Measurements from ENCODE around the gene THBS4.
"Not testable (repeated sequence)": the region's sequence is repeated elsewhere in the genome, so short reads cannot be mapped to it uniquely, and the experiment has no call there.

THBS4 gene

GRCh38 chr5:80076131-80077050 is 41.2 kb downstream of the THBS4 start:
- DNase-seq (ENCODE audit: low read depth) = no peak

DNA sequence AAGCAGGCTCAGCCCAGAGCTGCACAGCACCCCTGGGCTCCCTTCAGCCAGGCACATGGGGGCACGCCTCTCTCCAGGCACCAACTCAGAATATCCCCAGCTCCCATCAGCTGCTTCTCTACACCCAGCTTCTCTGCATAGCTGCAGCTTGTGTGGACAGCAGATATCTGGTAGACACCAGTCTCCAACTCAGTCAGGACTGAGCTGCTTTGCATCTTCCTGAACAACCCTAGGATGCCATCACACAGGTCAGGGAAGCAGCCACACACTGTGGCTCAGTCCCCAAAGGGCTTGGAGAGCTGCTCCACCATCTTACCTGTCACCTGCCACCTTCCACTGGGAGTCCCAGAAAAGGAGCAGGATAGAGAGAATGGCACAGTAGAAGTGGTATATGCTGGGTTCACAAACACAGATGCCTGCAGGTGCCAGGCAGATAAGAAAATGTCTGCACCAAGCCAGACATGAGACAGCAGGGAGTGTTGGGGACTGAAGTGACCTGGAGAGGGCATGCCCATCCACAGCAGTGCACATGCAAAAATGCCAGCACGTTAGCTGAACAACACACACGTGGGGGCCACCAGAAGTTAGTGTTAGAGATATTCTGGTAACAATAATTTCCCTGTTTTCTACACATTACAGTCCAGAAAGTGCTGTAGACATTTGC is 42.0 kb downstream of the THBS4 start:
- DNase-seq (ENCODE audit: low read depth) = no peak

DNA sequence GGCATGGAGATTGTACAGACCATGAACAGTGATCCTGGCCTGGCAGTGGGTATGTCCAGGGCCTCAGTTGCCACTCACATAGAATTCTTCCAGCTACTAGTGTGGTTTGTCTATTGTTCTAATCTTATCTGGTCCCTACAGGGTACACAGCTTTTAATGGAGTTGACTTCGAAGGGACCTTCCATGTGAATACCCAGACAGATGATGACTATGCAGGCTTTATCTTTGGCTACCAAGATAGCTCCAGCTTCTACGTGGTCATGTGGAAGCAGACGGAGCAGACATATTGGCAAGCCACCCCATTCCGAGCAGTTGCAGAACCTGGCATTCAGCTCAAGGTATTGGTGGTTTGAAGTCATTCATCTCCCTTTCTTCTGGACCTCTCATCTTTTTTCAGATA is 43.8 kb downstream of the THBS4 start:
- no peak for DNase-seq (ENCODE audit: low read depth)

DNA sequence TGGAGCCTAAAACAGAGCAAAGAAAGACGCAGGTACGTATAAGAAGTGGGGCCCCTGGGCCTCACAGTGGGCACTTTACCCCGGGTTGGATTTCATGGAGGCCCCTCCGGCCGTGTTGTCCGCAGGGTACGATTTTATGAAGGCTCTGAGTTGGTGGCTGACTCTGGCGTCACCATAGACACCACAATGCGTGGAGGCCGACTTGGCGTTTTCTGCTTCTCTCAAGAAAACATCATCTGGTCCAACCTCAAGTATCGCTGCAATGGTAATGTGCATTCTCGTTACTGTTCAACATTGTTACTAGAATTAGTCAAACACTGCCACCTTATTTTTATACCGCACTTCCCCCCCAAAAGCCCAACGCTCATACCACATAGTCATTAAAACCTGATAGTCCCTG is 47.1 kb downstream of the THBS4 start:
- no peak for DNase-seq (ENCODE audit: low read depth)

- DNase-seq (ENCODE audit: low read depth) = peak; percentile 76
Observed at GRCh38 chr5:80082731-80083100, 47.6 kb downstream of the THBS4 start.

- peak; percentile 92 for DNase-seq (ENCODE audit: low read depth)
Observed at GRCh38 chr5:80083101-80083890, 48.1 kb downstream of the THBS4 start.

- DNase-seq (ENCODE audit: low read depth) = peak; percentile 15
Observed at GRCh38 chr5:80090884-80091166, 55.7 kb downstream of the THBS4 start.

GRCh38 chr5:80091792-80092192 is 56.6 kb downstream of the THBS4 start:
- peak; percentile 73 for DNase-seq (ENCODE audit: low read depth)

GRCh38 chr5:80092486-80093107 is 57.4 kb downstream of the THBS4 start:
- DNase-seq (ENCODE audit: low read depth) = no peak

- DNase-seq (ENCODE audit: low read depth) = no peak
Observed at GRCh38 chr5:80093796-80094195, 58.6 kb downstream of the THBS4 start.

DNA sequence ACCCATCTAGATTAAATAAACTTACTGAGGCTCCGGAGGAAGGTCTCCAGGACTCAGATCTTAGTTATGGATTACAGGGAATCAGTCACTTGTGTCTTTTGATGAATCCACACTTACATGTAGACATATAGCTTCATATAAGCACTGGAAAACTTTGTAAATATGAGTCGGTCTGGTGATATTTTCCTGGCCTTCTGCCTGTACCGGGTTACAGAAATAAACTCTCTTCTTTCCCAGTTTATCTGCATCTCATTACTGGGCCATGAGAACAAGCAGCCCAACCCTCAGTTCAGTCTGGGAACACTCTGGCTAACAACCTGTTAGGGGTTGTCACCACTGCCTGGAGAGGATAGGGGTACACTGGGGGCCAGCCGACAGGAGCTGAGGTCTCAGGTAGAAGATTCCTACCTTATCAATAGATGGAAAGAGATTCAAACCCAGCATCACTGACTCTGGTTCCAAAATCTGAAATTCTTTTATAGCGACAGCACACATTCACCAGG is 59.1 kb downstream of the THBS4 start:
- no peak for DNase-seq (ENCODE audit: low read depth)

DNA sequence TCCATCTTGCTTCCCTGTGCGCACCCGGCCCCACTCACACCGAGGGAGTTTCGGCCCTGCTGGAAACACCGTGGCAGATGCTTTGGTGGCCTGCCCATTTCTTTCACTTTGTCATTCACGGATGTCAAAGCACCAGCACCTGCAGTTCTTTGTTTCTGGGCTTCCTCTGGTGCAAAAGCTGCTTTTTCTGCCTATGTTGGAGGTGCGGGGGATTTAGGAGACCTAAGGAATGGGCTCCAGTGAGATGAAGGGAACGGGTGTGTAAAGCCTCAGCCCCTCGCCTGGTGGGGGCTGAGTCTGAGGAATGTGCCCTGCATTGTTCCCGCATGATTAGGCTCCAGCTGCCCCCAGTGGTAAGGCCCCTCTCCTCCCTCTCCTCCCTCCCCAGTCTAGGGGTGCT is 62.3 kb downstream of the THBS4 start:
- no peak for DNase-seq (ENCODE audit: low read depth)

- no peak for DNase-seq (ENCODE audit: low read depth)
Observed at GRCh38 chr5:80101993-80102392, 66.8 kb downstream of the THBS4 start.

DNA sequence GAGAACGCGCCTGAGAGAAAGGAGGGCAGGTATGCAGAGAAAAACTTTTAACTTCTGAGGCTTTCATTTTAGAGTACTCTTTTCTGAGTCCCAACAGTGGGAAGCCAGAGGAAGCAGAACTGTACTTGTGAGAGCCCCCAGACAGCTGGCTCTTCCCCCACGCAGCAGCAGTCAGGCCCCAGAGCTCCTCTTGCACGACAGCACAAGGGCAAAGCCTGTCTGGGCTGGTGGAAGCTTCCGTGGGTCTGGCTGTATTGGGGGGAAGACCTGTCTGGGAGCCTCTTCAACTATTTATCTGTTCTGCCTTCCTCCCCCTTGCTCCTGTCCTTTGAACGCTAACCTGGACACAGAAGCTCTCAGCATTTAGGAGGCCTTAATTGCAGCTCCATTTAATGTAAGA is 68.2 kb downstream of the THBS4 start:
- DNase-seq (ENCODE audit: low read depth) = no peak

- DNase-seq (ENCODE audit: low read depth) = no peak
Observed at GRCh38 chr5:80105698-80106439, 70.7 kb downstream of the THBS4 start.

GRCh38 chr5:80106916-80107315 is 71.8 kb downstream of the THBS4 start:
- no peak for DNase-seq (ENCODE audit: low read depth)

DNA sequence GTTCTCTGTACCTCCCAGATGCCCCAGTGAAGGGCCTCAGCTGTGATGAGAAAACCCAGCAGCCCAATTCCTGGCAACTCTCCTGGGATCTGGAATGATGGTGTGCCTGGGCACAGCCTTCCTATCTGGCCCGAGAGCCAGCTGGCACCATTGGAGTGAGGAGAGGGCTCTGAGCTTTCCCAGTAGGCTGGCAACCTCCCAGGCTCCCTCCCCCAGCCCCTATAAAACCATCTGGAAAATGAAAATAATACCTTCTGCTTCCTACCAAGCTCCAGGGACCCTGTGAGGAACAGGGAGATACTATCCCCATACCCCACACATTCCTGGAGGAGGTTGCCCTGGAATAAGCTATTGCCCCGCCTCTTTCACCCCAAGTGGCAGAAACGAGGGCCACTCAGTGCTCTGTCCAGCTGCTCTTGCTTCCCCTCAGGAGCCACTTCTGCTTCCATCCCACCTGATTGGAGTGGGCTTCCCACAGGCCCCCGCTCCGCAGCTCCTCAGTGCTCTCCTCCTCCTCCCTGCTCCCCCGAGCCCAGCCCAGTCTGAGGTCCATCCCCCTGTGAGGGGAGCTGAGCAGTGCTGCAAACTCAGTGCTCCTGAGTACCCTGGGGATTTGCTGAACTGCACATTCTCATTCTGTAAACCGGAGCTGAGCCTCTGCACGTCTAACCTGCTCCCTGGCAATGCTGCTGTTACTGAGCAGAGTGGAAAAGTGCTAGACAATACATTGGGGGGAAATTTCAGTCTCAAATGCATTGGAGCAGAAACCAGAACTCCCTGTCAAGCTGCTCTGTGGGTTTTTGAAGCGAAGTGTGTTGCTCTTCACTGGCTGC is 74.7 kb downstream of the THBS4 start:
- DNase-seq (ENCODE audit: low read depth) = no peak

- DNase-seq (ENCODE audit: low read depth) = not testable (repeated sequence)
Observed at GRCh38 chr5:80111376-80111990, 76.3 kb downstream of the THBS4 start.

DNA sequence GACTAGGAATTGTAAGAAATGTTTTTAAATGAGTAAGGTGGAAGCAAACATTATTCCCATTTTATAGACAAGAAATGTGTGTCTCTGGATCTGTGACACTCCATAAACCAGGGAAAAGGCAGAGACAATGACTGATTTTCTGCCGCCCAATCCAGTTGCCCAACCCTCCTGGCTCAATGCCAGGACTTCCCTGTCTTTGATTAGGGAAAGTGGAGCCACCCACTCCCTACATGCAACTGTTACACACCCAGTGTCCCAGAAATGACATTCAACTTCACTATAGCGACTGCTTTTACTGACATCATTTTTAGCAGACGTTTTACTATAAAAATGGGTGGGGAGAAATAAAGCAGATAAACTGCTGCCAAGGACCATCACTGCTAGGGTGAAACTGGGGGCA is 79.7 kb downstream of the THBS4 start:
- DNase-seq (ENCODE audit: low read depth) = no peak

GRCh38 chr5:80116000-80116399 is 80.9 kb downstream of the THBS4 start:
- DNase-seq (ENCODE audit: low read depth) = no peak

Data from ELR (cell line).